ENCODE results near the gene GGTA1.

Gene GGTA1

DNA sequence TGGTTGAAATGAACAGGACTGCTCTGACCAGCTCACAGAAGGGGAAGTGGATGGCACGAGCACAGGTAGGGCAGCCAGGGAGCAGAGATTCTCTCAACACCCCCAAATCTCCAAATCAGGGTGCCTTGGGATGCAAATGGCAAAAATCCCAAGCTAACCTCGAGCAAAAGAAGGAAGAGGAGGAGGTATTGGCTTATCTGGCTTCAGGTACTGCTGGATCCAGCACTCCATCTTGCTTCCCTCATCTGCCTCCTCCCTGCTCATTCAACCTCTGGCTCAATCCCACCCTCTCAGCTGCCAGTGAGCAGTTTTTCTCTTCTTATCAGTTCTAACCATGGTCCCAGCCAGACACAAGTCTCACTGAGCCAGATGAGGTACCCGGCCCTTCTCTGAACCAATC, 41.6 kb upstream of the GGTA1 start:
- TF ChIP-seq TCF12 (IDR thresholded peaks at IDR 0.05; ENCODE audit: low read depth) (no peak), YY1 (IDR thresholded peaks at IDR 0.05; ENCODE audit: low read depth) (no peak), NFIC (IDR thresholded peaks at IDR 0.05) (no peak), CEBPB (IDR thresholded peaks at IDR 0.05) (no peak), ZBTB7A (IDR thresholded peaks at IDR 0.05; ENCODE audit: low read depth) (no peak), EP300 (IDR thresholded peaks at IDR 0.05; ENCODE audit: borderline replicate concordance) (no peak), CREB1 (IDR thresholded peaks at IDR 0.05; ENCODE audit: low read depth) (no peak), EGR1 (IDR thresholded peaks at IDR 0.05) (no peak), FOXM1 (IDR thresholded peaks at IDR 0.05; ENCODE audit: borderline replicate concordance, low read depth) (no peak), RAD21 (IDR thresholded peaks at IDR 0.05; ENCODE audit: low read depth) (no peak), TEAD4 (IDR thresholded peaks at IDR 0.05) (no peak), REST (IDR thresholded peaks at IDR 0.05; ENCODE audit: low read depth) (no peak), TAF1 (IDR thresholded peaks at IDR 0.05; ENCODE audit: low read depth) (no peak), MAX (IDR thresholded peaks at IDR 0.05) (no peak)
- TF ChIP-seq, protein P1, sequence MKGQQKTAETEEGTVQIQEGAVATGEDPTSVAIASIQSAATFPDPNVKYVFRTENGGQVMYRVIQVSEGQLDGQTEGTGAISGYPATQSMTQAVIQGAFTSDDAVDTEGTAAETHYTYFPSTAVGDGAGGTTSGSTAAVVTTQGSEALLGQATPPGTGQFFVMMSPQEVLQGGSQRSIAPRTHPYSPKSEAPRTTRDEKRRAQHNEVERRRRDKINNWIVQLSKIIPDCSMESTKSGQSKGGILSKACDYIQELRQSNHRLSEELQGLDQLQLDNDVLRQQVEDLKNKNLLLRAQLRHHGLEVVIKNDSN (IDR thresholded peaks at IDR 0.05), result no peak

DNA sequence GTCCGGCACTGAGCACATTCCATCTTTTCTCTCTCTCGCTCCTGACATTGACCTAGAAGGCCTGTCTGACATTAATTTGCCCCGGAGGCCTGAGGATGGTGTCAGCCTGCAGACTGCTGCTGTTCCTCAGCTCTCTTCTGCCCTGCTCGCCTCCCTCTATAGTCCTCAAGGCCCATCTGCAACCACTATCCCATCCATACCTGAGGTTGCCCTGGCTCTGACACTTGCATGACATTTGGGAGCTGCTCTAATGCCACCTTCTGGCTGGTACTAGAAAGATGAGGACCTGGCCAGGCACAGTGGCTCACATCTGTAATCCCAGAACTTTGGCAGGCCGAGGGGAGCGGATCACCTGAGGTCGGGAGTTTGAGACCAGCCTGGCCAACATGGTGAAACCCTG, 38.6 kb upstream of the GGTA1 start:
- TF ChIP-seq EGR1 (IDR thresholded peaks at IDR 0.05), result no peak
- TF ChIP-seq RAD21 (IDR thresholded peaks at IDR 0.05; ENCODE audit: low read depth), result peak; percentile 72

DNA sequence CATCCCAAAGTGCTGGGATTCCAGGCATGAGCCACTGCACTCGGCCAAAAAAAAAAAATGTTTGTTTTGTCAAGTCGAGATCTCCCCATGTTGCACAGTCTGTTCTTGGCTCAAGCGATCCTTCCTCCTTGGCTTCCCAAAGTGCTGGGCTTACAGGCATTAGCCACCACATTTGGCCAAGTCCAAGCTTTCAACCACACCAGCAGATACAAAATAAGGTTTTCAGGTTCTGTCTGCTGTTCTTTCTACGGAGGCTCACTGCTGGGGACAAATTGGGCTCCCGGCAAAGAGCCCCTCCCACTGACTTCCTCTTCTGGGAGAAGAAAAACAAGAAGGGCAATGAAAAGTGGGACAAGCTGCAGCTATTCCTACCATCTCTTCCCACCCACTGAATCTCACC, 37.6 kb upstream of the GGTA1 start:
- TF ChIP-seq NFIC (IDR thresholded peaks at IDR 0.05), result no peak

- TF ChIP-seq FOXM1 (IDR thresholded peaks at IDR 0.05; ENCODE audit: borderline replicate concordance, low read depth) (no peak), TAF1 (IDR thresholded peaks at IDR 0.05; ENCODE audit: low read depth) (no peak), RAD21 (IDR thresholded peaks at IDR 0.05; ENCODE audit: low read depth) (no peak), TEAD4 (IDR thresholded peaks at IDR 0.05) (no peak), EP300 (IDR thresholded peaks at IDR 0.05; ENCODE audit: borderline replicate concordance) (no peak), CEBPB (IDR thresholded peaks at IDR 0.05) (no peak), ZBTB7A (IDR thresholded peaks at IDR 0.05; ENCODE audit: low read depth) (no peak), EGR1 (IDR thresholded peaks at IDR 0.05) (no peak), TCF12 (IDR thresholded peaks at IDR 0.05; ENCODE audit: low read depth) (no peak), NFIC (IDR thresholded peaks at IDR 0.05) (no peak), CREB1 (IDR thresholded peaks at IDR 0.05; ENCODE audit: low read depth) (no peak), MAX (IDR thresholded peaks at IDR 0.05) (no peak), YY1 (IDR thresholded peaks at IDR 0.05; ENCODE audit: low read depth) (no peak), REST (IDR thresholded peaks at IDR 0.05; ENCODE audit: low read depth) (no peak)
- TF ChIP-seq, protein P1 (IDR thresholded peaks at IDR 0.05), result no peak
Measured at GRCh38 chr9:121532881-121533280, 33.2 kb upstream of the GGTA1 start.

GRCh38 chr9:121529237-121529987, 29.8 kb upstream of the GGTA1 start:
- peak; percentile 7; the same call in 1 of the 2 replicates for TF ChIP-seq MAX (IDR thresholded peaks at IDR 0.05)
- peak; percentile 84; the same call in 1 of the 2 replicates for TF ChIP-seq TCF12 (IDR thresholded peaks at IDR 0.05; ENCODE audit: low read depth)
- 0 out of 2 replicates have a peak, but pooled peaks have one; percentile 32 for TF ChIP-seq FOXM1 (IDR thresholded peaks at IDR 0.05; ENCODE audit: borderline replicate concordance, low read depth)
- no peak for TF ChIP-seq RAD21 (IDR thresholded peaks at IDR 0.05; ENCODE audit: low read depth)
- TF ChIP-seq ZBTB7A (IDR thresholded peaks at IDR 0.05; ENCODE audit: low read depth), result no peak
- TF ChIP-seq, protein P1 (IDR thresholded peaks at IDR 0.05), result no peak
- peak; percentile 83 for TF ChIP-seq EP300 (IDR thresholded peaks at IDR 0.05; ENCODE audit: borderline replicate concordance)
- TF ChIP-seq YY1 (IDR thresholded peaks at IDR 0.05; ENCODE audit: low read depth), result peak; percentile 11; the same call in 1 of the 2 replicates
- peak; percentile 92 for TF ChIP-seq NFIC (IDR thresholded peaks at IDR 0.05)
- TF ChIP-seq CEBPB (IDR thresholded peaks at IDR 0.05), result peak; percentile 49; the same call in 1 of the 2 replicates

Measured in Ishikawa (cell line).